Esophagus squamous epithelium (tissue), 5 donors: ENCODE measurements around the gene AOPEP. TPM values are rescaled to one million over a fixed set of nuclear protein-coding genes. Genes with fewer than 3 reads are reported as not detected.

ENCODE experiments used
- DNase-seq: peaks from one replicate; lab custom pipeline; 2025; lab: John Stamatoyannopoulos, UW
- H3K27ac ChIP-seq, 4 donors: fragments of 200-600 bp; sonication (generic); one replicate each; pipeline ENCODE4 v1.5.1; 2016 to 2019; ENCODE audit warnings: mild to moderate bottlenecking in 1 of 4
- H3K27me3 ChIP-seq, 4 donors: fragments of 200-600 bp; sonication (generic); 1 replicate in 3 of 4; 2 replicates in 1 of 4; pipeline versions ENCODE4 v1.5.1 to v1.6.0; 2017 to 2021; ENCODE audit warnings: antibody characterized with exemption in 1 of 4
- H3K36me3 ChIP-seq, 3 donors: fragments of 200-600 bp; sonication (generic); one replicate each; pipeline ENCODE4 v1.5.1; 2016 to 2019
- H3K4me1 ChIP-seq, 3 donors: fragments of 200-600 bp; sonication (generic); one replicate each; pipeline ENCODE4 v1.5.1; 2017 to 2019
- H3K4me3 ChIP-seq, 4 donors: fragments of 200-600 bp; sonication (generic); 1 replicate in 3 of 4; 2 replicates in 1 of 4; pipeline ENCODE4 v1.5.1; 2016 to 2019; ENCODE audit warnings: mild to moderate bottlenecking in 2 of 4, moderate library complexity in 1 of 4
- H3K9me3 ChIP-seq, 3 donors: fragments of 200-600 bp; sonication (generic); one replicate each; pipeline ENCODE4 v1.5.1; 2016 to 2019
- POLR2A ChIP-seq, 4 donors: fragments of 450-650 bp; IDR thresholded peaks; one replicate each; pipeline ENCODE4 v1.6.1; 2017; ENCODE audit warnings: antibody characterized with exemption in 4 of 4, mild to moderate bottlenecking in 4 of 4, moderate library complexity in 3 of 4
- WGBS, 2 donors: methylation state at CpG; one replicate each; pipeline ENCODE4 v1.1.5; 2018; 5-methylcytosine and 5-hydroxymethylcytosine counted together
- intact Hi-C: fragments of 100-400 bp; cut with DNase I; formaldehyde crosslinking; loops from one replicate; pipeline ENCODE4 v1.15.0; 2022
- total RNA-seq, 4 donors: library from RNA; depleted of rRNA; stranded (reverse); fragments of >200 nt; gene quantifications; one replicate each; pipeline ENCODE4 v1.1.0, GENCODE V29; 2016
- TF ChIP-seq, protein P1 (sequence below), 6 experiments: fragments of 450-650 bp in 4 of 6; fragments of 200-600 bp in 2 of 6; sonication (generic) in 2 of 6; IDR thresholded peaks; one replicate each; pipeline ENCODE4 v1.5.1; 2016 to 2019; ENCODE audit warnings: antibody characterized with exemption in 6 of 6, mild to moderate bottlenecking in 4 of 6, moderate library complexity in 4 of 6
- donor health status: DM: yes; HTN: yes; CAD: no.

Gene AOPEP
- total RNA-seq, 4 donors from 2014 or later: 101 to 300 (median 115) TPM

GRCh38 chr9:95061916-95062595, 335.6 kb downstream of the AOPEP start:
- Histone ChIP-seq H3K27ac (peak overlapping the region; percentile 79 to 97 (median 87)), H3K36me3 (peaks cover 0 to 74% (median 5%) of the 10 kb centered on the region in 3 donors), H3K4me1 (peaks cover 60 to 100% (median 93%) of the 10 kb centered on the region in 3 donors), H3K4me3 (peak overlapping the region in 2 of 4 donors; percentile 10 to 34), H3K27me3 (no peaks in the 10 kb centered on the region), H3K9me3 (no peaks in the 10 kb centered on the region)
- WGBS, 2 donors: 22 to 28% methylated on average over 8 to 11 of the region's 13 CpGs
- no peak for DNase-seq
- no peak for TF ChIP-seq POLR2A (IDR thresholded peaks at IDR 0.05)
- TF ChIP-seq, protein P1, sequence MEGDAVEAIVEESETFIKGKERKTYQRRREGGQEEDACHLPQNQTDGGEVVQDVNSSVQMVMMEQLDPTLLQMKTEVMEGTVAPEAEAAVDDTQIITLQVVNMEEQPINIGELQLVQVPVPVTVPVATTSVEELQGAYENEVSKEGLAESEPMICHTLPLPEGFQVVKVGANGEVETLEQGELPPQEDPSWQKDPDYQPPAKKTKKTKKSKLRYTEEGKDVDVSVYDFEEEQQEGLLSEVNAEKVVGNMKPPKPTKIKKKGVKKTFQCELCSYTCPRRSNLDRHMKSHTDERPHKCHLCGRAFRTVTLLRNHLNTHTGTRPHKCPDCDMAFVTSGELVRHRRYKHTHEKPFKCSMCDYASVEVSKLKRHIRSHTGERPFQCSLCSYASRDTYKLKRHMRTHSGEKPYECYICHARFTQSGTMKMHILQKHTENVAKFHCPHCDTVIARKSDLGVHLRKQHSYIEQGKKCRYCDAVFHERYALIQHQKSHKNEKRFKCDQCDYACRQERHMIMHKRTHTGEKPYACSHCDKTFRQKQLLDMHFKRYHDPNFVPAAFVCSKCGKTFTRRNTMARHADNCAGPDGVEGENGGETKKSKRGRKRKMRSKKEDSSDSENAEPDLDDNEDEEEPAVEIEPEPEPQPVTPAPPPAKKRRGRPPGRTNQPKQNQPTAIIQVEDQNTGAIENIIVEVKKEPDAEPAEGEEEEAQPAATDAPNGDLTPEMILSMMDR (IDR thresholded peaks at IDR 0.05): no peak
- intact Hi-C loops: loop anchor here (10.0 kb wide), 1 partner anchor 47 kb away; no protein-coding TSS in a partner anchor

- intact Hi-C loops: loop anchor here (10.0 kb wide), 1 partner anchor 48 kb away; no protein-coding TSS in a partner anchor
- Histone ChIP-seq H3K9me3 (no peaks in the 10 kb centered on the region), H3K27me3 (no peaks in the 10 kb centered on the region), H3K4me3 (peak overlapping the region in 2 of 4 donors; percentile 10 to 34), H3K4me1 (peaks cover 57 to 100% (median 91%) of the 10 kb centered on the region in 3 donors), H3K27ac (peak overlapping the region; percentile 79 to 97 (median 87)), H3K36me3 (peaks cover 0 to 78% (median 5%) of the 10 kb centered on the region in 3 donors)
- TF ChIP-seq, protein P1 (IDR thresholded peaks at IDR 0.05): no peak
- no peak for TF ChIP-seq POLR2A (IDR thresholded peaks at IDR 0.05)
- WGBS, 2 donors: 40 to 41% methylated on average over 7 of the region's 7 CpGs
- no peak for DNase-seq
Measured at GRCh38 chr9:95062596-95063065, 336.1 kb downstream of the AOPEP start.

DNA sequence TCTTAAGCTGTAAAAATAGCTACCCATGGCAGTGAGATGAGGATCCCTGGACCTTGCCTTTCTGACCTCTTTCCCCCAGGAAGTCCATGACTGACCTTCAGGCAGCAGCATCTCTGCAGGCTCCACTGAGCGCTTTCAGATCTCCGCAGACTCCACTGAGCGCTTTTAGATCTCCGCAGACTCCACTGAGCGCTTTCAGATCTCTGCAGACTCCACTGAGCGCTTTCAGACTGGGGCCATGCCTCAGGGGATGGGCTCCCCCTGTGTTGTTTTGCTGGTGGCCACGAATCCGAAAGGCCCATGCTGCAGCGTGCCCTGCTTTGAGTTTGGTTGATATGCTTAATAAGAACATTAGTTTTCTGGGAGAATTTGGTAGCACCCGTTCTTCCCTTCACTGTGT, 336.8 kb downstream of the AOPEP start:
- H3K36me3 ChIP-seq: peaks cover 0 to 85% (median 5%) of the 10 kb centered on the region in 3 donors
- H3K27ac ChIP-seq: peak overlapping the region; percentile 79 to 97 (median 87)
- peaks cover 52 to 100% (median 93%) of the 10 kb centered on the region in 3 donors for H3K4me1 ChIP-seq
- 68 to 78% methylated on average over 5 to 8 of the region's 10 CpGs for WGBS, 2 donors
- peak overlapping the region in 1 of 4 donors; percentile 19 for H3K4me3 ChIP-seq
- no peak for DNase-seq
- no peak for TF ChIP-seq POLR2A (IDR thresholded peaks at IDR 0.05)
- TF ChIP-seq, protein P1 (IDR thresholded peaks at IDR 0.05): no peak
- H3K9me3 ChIP-seq: no peaks in the 10 kb centered on the region
- intact Hi-C loops: loop anchor here (10.0 kb wide), 1 partner anchor 48 kb away; no protein-coding TSS in a partner anchor
- no peaks in the 10 kb centered on the region for H3K27me3 ChIP-seq

- DNase-seq: no peak
- Histone ChIP-seq H3K27ac (peak overlapping the region; percentile 79 to 97 (median 87)), H3K36me3 (peaks cover 0 to 98% (median 5%) of the 10 kb centered on the region in 3 donors), H3K9me3 (no peaks in the 10 kb centered on the region), H3K4me1 (peaks cover 45 to 100% (median 95%) of the 10 kb centered on the region in 3 donors), H3K4me3 (no peak overlapping the region), H3K27me3 (no peaks in the 10 kb centered on the region)
- intact Hi-C loops: loop anchor here (10.0 kb wide), 1 partner anchor 50 kb away; no protein-coding TSS in a partner anchor
- 32 to 37% methylated on average over 2 to 8 of the region's 11 CpGs for WGBS, 2 donors
- TF ChIP-seq POLR2A (IDR thresholded peaks at IDR 0.05): no peak
- TF ChIP-seq, protein P1 (IDR thresholded peaks at IDR 0.05): no peak
Measured at GRCh38 chr9:95065224-95065623, 338.7 kb downstream of the AOPEP start.

GRCh38 chr9:95067057-95067456, 340.6 kb downstream of the AOPEP start:
- Histone ChIP-seq H3K27me3 (no peaks in the 10 kb centered on the region), H3K4me3 (no peak overlapping the region), H3K4me1 (peaks cover 37 to 100% (median 94%) of the 10 kb centered on the region in 3 donors), H3K36me3 (peaks cover 5 to 98% (median 6%) of the 10 kb centered on the region in 3 donors), H3K27ac (peak overlapping the region; percentile 67 to 97 (median 86)), H3K9me3 (no peaks in the 10 kb centered on the region)
- WGBS, 2 donors: 77 to 85% methylated on average over 3 to 6 of the region's 6 CpGs
- no peak for DNase-seq
- TF ChIP-seq, protein P1 (IDR thresholded peaks at IDR 0.05): no peak
- no peak for TF ChIP-seq POLR2A (IDR thresholded peaks at IDR 0.05)
- intact Hi-C loops: loop anchor here (10.0 kb wide), 1 partner anchor 52 kb away; no protein-coding TSS in a partner anchor
